Stimulated activated naive CD4-positive, alpha-beta T cell (primary cell): ENCODE results near the gene MRPL14.
"Not testable (repeated sequence)": the region's sequence is repeated elsewhere in the genome, so short reads cannot be mapped to it uniquely, and the experiment has no call there.

Source experiments
- DNase-seq, 6 experiments: peaks; one replicate each; lab custom pipeline; 2025; lab: John Stamatoyannopoulos, UW

Gene MRPL14

GRCh38 chr6:44150317-44150917 is 23.2 kb upstream of the MRPL14 start:
- no peak for DNase-seq

- no peak for DNase-seq
Measured at GRCh38 chr6:44149369-44150012, 22.2 kb upstream of the MRPL14 start.

- DNase-seq: no peak
Measured at GRCh38 chr6:44148306-44148705, 21.1 kb upstream of the MRPL14 start.

- no peak for DNase-seq
Measured at GRCh38 chr6:44147256-44147655, 20.0 kb upstream of the MRPL14 start.

GRCh38 chr6:44146685-44147084 is 19.4 kb upstream of the MRPL14 start:
- DNase-seq: no peak

- DNase-seq: no peak
Measured at GRCh38 chr6:44145839-44146238, 18.6 kb upstream of the MRPL14 start.

GRCh38 chr6:44144536-44144935 is 17.3 kb upstream of the MRPL14 start:
- DNase-seq: not testable (repeated sequence)

- no peak for DNase-seq
Measured at GRCh38 chr6:44143731-44144130, 16.5 kb upstream of the MRPL14 start.

GRCh38 chr6:44142835-44143234 is 15.6 kb upstream of the MRPL14 start:
- DNase-seq: no peak

- DNase-seq: no peak
Measured at GRCh38 chr6:44139351-44139743, 12.1 kb upstream of the MRPL14 start.

- no peak for DNase-seq
Measured at GRCh38 chr6:44138717-44139350, 11.6 kb upstream of the MRPL14 start.

- no peak for DNase-seq
Measured at GRCh38 chr6:44135875-44136274, 8.6 kb upstream of the MRPL14 start.

GRCh38 chr6:44135173-44135758 is 8.0 kb upstream of the MRPL14 start:
- DNase-seq: no peak

- DNase-seq: no peak
Measured at GRCh38 chr6:44133981-44134711, 6.9 kb upstream of the MRPL14 start.

- no peak for DNase-seq
Measured at GRCh38 chr6:44133003-44133931, 6.0 kb upstream of the MRPL14 start.

GRCh38 chr6:44132476-44132875 is 5.2 kb upstream of the MRPL14 start:
- DNase-seq: no peak

- DNase-seq: no peak
Measured at GRCh38 chr6:44131892-44132291, 4.6 kb upstream of the MRPL14 start.

- no peak for DNase-seq
Measured at GRCh38 chr6:44129841-44130322, 2.6 kb upstream of the MRPL14 start.

- peak in 3 of 6 experiments; percentile 5 to 42 (median 27) for DNase-seq
Measured at GRCh38 chr6:44128020-44128917, 1.0 kb upstream of the MRPL14 start.
